ENCODE data around the gene SLC41A3. TPM values are rescaled to one million over a fixed set of nuclear protein-coding genes. Genes with fewer than 3 reads are reported as not detected.

The SLC41A3 gene
- total and polyA plus RNA-seq, 2 of the 8 experiments (the other 6 are each of a cell fraction or from before 2014, with no cell fraction given), result 30.2 to 56.4 TPM

DNA sequence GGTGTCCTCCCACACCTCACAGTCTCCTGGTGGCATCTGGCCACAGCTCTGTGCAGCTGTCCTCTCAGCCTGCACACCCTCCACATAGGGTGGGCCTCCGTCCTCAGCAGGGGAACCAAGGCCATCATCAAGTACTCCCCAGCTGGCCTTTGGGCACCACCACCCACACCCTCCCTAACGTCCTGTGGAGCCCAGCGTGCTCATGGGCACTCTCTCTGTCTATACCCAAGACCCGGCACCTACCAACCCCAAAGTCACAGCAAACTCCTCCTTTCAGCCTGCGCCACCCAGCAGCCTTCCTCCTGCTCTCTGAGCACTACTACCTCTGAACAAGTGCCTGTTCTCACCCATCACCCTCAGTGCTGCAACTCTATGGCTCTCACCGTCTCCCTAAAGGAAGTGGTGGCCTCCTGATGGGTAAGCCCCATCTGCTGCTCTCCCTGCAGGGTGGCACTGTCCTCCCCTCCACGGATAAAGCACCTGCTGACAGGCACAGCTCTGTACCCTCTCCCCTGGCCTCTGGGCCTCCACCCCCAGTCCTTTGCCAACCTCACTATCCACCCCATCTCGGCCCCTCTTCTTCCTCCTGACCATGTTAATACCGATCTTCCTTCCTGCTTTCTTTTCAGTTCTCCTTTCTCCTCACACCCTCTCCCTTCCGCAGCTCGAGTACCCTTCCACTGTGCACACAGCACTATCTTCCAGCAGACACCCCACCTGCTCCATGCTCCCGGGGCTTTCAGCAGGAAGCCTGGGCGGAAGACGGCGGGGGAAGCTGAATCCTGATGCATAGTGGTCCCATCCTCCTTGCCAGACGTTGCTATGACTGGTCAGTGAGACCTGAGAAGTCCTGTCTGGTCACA lies 31.5 kb downstream of the SLC41A3 start:
- no peaks in the 10 kb centered on the region for H3K9me3 ChIP-seq (ENCODE audit: insufficient read depth in 2 of 2, low read depth in 1 of 2, low read length in 1 of 2)
- no peaks in the 10 kb centered on the region for H3K27me3 ChIP-seq (replicated peaks in 1 of 4; ENCODE audit: control insufficient read depth in 3 of 4, extremely low read depth in 1 of 4, insufficient read depth in 3 of 4, low read length in 3 of 4)
- H4K8ac ChIP-seq (ENCODE audit: extremely low read depth, insufficient read depth, low read length), result no peak overlapping the region; the same call in 1 of the 2 replicates
- ChIA-PET CTCF (ENCODE audit: partially characterized antibody) (interaction anchor here (0.8 to 1.5 kb wide), 4 partner anchors 29 to 194 kb away, joined by 3 to 4 read pairs (median 3); no protein-coding TSS in a partner anchor), POLR2A (ENCODE audit: partially characterized antibody) (no interaction called here)
- no peak overlapping the region for H4K91ac ChIP-seq (replicated peaks; ENCODE audit: insufficient read length, low read length)
- H3K79me2 ChIP-seq (ENCODE audit: control insufficient read depth in 1 of 2, insufficient read depth in 2 of 2, low read length in 2 of 2), result no peaks in the 10 kb centered on the region
- no peak overlapping the region; the same call in 1 of the 2 replicates for H2AK5ac ChIP-seq (ENCODE audit: low read depth, low read length)
- no peaks in the 10 kb centered on the region; a peak in 1 of 7 replicates for H3K4me1 ChIP-seq (replicated peaks in 1 of 4; ENCODE audit: control insufficient read depth in 3 of 4, insufficient read depth in 4 of 4, low read length in 3 of 4)
- no peak overlapping the region; the same call in 1 of the 2 replicates for H3K18ac ChIP-seq (ENCODE audit: extremely low read depth, low read length)
- H3K23ac ChIP-seq (ENCODE audit: insufficient read length), result no peak overlapping the region
- DNase-seq (ENCODE audit: low read depth in 1 of 2, low spot score in 2 of 2) (no peak), FAIRE-seq (no peak)
- no peaks in the 10 kb centered on the region; the same call in none of the 2 replicates for H3K79me1 ChIP-seq (ENCODE audit: low read depth, low read length)
- H3K14ac ChIP-seq (ENCODE audit: insufficient read length), result no peak overlapping the region
- H3K9ac ChIP-seq (replicated peaks in 1 of 4; ENCODE audit: extremely low read depth in 1 of 4, low read depth in 3 of 4, low read length in 3 of 4), result no peak overlapping the region
- H4K20me1 ChIP-seq (replicated peaks in 1 of 2; ENCODE audit: control insufficient read depth in 1 of 2, insufficient read depth in 2 of 2, low read length in 2 of 2), result no peaks in the 10 kb centered on the region
- no peak overlapping the region for H2BK15ac ChIP-seq (ENCODE audit: low read length)
- no peak overlapping the region for H2BK120ac ChIP-seq (replicated peaks; ENCODE audit: low read depth, low read length)
- no peak overlapping the region for H4K5ac ChIP-seq (ENCODE audit: insufficient read length, low read depth, low read length)
- no peak overlapping the region for H3K4me2 ChIP-seq (ENCODE audit: insufficient read depth in 1 of 2, low read depth in 2 of 2, low read length in 2 of 2)
- no peak overlapping the region for H2AFZ ChIP-seq (ENCODE audit: low read length)
- H3K23me2 ChIP-seq (ENCODE audit: low read depth, low read length), result no peaks in the 10 kb centered on the region; the same call in 1 of the 2 replicates
- no peaks in the 10 kb centered on the region for H3K36me3 ChIP-seq (ENCODE audit: control insufficient read depth in 2 of 4, insufficient read depth in 4 of 4, low read length in 3 of 4)
- H3K27ac ChIP-seq (ENCODE audit: low read depth, low read length), result no peak overlapping the region
- no peak overlapping the region for H3K56ac ChIP-seq (replicated peaks; ENCODE audit: insufficient read length, low read depth, low read length)
- no peak overlapping the region for H2BK20ac ChIP-seq (ENCODE audit: low read length)
- 88% methylated on average over 15 of the region's 16 CpGs; no CpG with 5 or more reads in 1 of the 2 experiments for WGBS, 2 experiments (ENCODE audit: extremely low coverage in 1 of 2, insufficient coverage in 1 of 2, insufficient read length in 1 of 2, insufficient replicate concordance in 2 of 2, low coverage in 1 of 2, low lambda C conversion rate in 2 of 2, missing lambda C conversion rate in 1 of 2)
- H2BK5ac ChIP-seq (ENCODE audit: low read depth, low read length), result no peak overlapping the region; the same call in 1 of the 2 replicates
- no peak overlapping the region for H2BK12ac ChIP-seq (ENCODE audit: low read depth, low read length)
- H3K4me3 ChIP-seq (ENCODE audit: extremely low read depth in 1 of 4, insufficient read depth in 2 of 4, low read depth in 3 of 4, low read length in 4 of 4), result no peak overlapping the region
- H3K4ac ChIP-seq (replicated peaks; ENCODE audit: insufficient read length, low read depth, low read length), result no peak overlapping the region
- TF ChIP-seq SIX5 (IDR thresholded peaks at IDR 0.05; ENCODE audit: low read depth, low read length) (no peak), BRCA1 (IDR thresholded peaks at IDR 0.05; ENCODE audit: low read depth, low read length) (no peak), SAP30 (IDR thresholded peaks at IDR 0.05; ENCODE audit: insufficient read depth, insufficient replicate concordance, low read length) (no peak), ZNF274 (IDR thresholded peaks at IDR 0.05; ENCODE audit: borderline replicate concordance, extremely low read depth, low read length) (no peak), BCL11A (IDR thresholded peaks at IDR 0.05; ENCODE audit: low read depth in 2 of 2, low read length in 2 of 2) (no peak), HDAC2 (IDR thresholded peaks at IDR 0.05; ENCODE audit: borderline replicate concordance in 1 of 2, low read depth in 2 of 2, low read length in 2 of 2) (no peak), NANOG (IDR thresholded peaks at IDR 0.05; ENCODE audit: insufficient read depth, low read depth, low read length, poor library complexity, severe bottlenecking) (no peak), CTBP2 (IDR thresholded peaks at IDR 0.05; ENCODE audit: borderline replicate concordance, insufficient read depth, insufficient read length, low read length) (no peak)
- TF ChIP-seq, protein P1, sequence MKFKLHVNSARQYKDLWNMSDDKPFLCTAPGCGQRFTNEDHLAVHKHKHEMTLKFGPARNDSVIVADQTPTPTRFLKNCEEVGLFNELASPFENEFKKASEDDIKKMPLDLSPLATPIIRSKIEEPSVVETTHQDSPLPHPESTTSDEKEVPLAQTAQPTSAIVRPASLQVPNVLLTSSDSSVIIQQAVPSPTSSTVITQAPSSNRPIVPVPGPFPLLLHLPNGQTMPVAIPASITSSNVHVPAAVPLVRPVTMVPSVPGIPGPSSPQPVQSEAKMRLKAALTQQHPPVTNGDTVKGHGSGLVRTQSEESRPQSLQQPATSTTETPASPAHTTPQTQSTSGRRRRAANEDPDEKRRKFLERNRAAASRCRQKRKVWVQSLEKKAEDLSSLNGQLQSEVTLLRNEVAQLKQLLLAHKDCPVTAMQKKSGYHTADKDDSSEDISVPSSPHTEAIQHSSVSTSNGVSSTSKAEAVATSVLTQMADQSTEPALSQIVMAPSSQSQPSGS (IDR thresholded peaks at IDR 0.05; ENCODE audit: low read length), result no peak
